Large intestine (tissue), 3 donors: ENCODE data around the gene DSCAML1. TPM values are rescaled to one million over a fixed set of nuclear protein-coding genes. Genes with fewer than 3 reads are reported as not detected.

Experiments
- DNase-seq, 2 donors: peaks; one replicate each; pipeline versions ENCODE4 v3.0.0 to v3.0.0-alpha.2; 2013
- H3K27ac ChIP-seq: one replicate; pipeline ENCODE4 v1.5.1; 2013; ENCODE audit warnings: low read length
- H3K27me3 ChIP-seq: 2 replicates; pipeline ENCODE4 v1.6.1; 2013; ENCODE audit warnings: low read length; ENCODE audit not compliant: control insufficient read depth, insufficient read depth
- H3K36me3 ChIP-seq: 2 replicates; pipeline ENCODE4 v1.6.1; 2013; ENCODE audit warnings: low read length; ENCODE audit not compliant: control insufficient read depth, insufficient read depth
- H3K4me1 ChIP-seq: one replicate; pipeline ENCODE4 v1.6.1; 2013; ENCODE audit warnings: low read length; ENCODE audit not compliant: control insufficient read depth, insufficient read depth
- H3K4me3 ChIP-seq: one replicate; pipeline ENCODE4 v1.5.1; 2013; ENCODE audit warnings: low read length
- H3K9me3 ChIP-seq: one replicate; pipeline ENCODE4 v1.6.1; 2013; ENCODE audit warnings: mild to moderate bottlenecking, low read depth, low read length, moderate library complexity; ENCODE audit not compliant: control insufficient read depth
- WGBS: methylation state at CpG from one replicate; pipeline ENCODE4 v1.1.5; 2013; ENCODE audit warnings: low lambda C conversion rate; ENCODE audit not compliant: insufficient coverage; 5-methylcytosine and 5-hydroxymethylcytosine counted together
- polyA plus RNA-seq: library from polyadenylated mRNA; unstranded; fragments of 120-200 nt; gene quantifications from one replicate; pipeline ENCODE4 v1.2.1, GENCODE V29; 2013

The DSCAML1 gene
- polyA plus RNA-seq, 1 donor, result 1.6 TPM

DNA sequence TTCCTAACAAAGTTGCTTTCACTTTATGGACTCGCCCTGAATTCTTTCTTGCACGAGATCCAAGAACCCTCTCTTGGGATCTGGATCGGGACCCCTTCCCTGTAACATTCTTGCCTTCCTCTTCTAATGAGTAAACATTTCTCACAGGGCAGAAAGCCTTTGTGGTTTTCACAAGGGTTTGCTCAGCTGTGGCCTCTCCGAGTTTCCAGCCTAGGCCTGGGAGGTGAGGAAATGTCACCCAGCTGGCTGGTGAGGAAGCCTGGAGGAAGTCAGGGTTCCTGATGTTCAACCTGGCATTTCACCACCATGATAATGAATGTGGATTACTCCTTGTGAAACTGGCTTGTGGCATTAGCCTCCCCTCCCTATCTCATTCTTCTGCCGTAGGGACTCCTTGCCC, 224.9 kb downstream of the DSCAML1 start:
- H3K9me3 ChIP-seq, result no peaks in the 10 kb centered on the region
- no peaks in the 10 kb centered on the region for H3K27me3 ChIP-seq
- H3K4me1 ChIP-seq, result peaks cover 8% of the 10 kb centered on the region
- H3K4me3 ChIP-seq, result no peak overlapping the region
- no peak for DNase-seq
- no CpG with 5 or more reads among the region's 5 CpGs for WGBS
- H3K36me3 ChIP-seq, result no peaks in the 10 kb centered on the region
- no peak overlapping the region for H3K27ac ChIP-seq

DNA sequence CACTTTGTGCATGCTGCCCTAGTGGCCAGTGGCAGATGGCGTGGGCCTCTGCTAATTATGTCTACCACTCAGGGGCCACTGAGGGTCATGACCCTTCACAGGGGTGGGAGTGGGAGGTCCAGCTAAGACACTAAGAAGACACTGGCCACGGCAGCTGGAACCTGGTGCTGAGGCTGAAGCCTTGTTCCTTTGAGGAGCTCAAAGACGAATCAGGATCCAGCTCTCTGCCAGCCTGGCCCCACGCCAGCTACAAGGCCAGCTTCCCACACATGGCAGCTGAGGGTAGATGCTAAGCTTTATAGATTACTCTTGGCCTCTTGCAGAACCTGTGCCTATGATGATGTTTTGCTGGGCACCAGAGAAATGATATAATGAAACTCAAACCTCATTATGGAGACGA, 226.3 kb downstream of the DSCAML1 start:
- Histone ChIP-seq H3K9me3 (no peaks in the 10 kb centered on the region), H3K36me3 (no peaks in the 10 kb centered on the region), H3K4me1 (peaks cover 8% of the 10 kb centered on the region), H3K27ac (no peak overlapping the region), H3K4me3 (no peak overlapping the region), H3K27me3 (no peaks in the 10 kb centered on the region)
- WGBS, result no CpG with 5 or more reads among the region's 5 CpGs
- no peak for DNase-seq

DNA sequence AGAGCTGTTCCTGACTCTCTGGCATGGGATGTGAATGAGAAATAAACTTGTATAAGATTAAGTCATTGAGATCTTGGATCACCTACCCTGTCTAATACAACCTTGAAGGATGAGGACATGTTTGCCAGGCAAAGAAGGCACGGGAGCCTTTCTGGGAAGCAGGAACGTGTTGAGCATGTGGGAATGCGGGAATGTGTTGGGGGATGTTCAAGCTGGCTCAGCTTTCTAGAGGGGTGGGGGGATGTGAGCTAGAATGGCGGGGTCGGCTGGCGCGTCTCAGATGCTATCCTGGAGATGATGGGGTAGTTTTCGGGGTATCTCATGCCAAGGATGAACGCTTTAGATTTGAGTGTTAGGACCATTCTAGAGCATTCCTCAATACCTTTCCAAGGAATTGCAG, 227.1 kb downstream of the DSCAML1 start:
- Histone ChIP-seq H3K4me1 (peaks cover 8% of the 10 kb centered on the region), H3K27ac (no peak overlapping the region), H3K9me3 (no peaks in the 10 kb centered on the region), H3K27me3 (no peaks in the 10 kb centered on the region), H3K36me3 (no peaks in the 10 kb centered on the region), H3K4me3 (no peak overlapping the region)
- DNase-seq, result no peak
- WGBS, result no CpG with 5 or more reads among the region's 9 CpGs

DNA sequence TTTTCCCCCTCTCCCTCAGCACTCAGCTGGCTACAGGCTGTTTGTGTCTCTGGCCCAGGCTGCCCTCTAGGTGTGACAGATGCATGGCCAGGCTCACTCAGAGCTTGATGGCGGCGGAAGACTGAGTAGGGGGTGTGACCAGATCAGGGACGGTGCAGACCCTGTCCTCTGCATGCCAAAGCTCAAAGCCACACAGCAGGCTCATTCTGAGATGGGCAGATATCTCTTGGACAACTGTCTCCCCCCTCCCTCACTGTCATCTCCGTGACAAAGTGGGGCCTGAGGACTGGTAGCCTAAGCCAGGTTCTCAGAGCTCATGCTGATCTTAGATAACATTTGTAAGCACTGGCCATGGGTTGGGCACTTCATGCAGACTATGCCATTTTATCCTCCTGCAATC, 231.3 kb downstream of the DSCAML1 start:
- H3K27ac ChIP-seq, result no peak overlapping the region
- DNase-seq, result no peak
- no CpG with 5 or more reads among the region's 4 CpGs for WGBS

DNA sequence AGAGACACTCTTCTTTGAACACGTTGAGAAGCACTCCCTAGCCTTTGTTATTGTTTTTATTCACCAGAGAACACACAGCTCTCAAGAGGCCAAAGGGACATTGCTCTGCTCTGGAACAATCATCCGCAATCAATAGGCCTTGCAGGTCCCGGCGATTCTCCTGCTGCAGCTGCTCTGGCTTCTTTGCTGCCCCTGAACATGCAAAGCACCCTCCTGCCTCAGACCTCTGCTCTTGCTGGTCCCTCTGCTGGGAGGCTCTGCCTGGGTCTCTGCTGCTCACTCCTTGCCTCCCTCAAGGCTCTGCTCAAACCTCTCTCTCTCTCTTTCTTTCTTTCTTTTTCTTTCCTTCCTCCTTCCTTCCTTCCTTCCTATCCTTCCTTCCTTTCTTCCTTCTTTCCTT, 232.7 kb downstream of the DSCAML1 start:
- Histone ChIP-seq H3K9me3 (no peaks in the 10 kb centered on the region), H3K4me1 (no peaks in the 10 kb centered on the region), H3K27me3 (no peaks in the 10 kb centered on the region), H3K4me3 (no peak overlapping the region), H3K27ac (no peak overlapping the region), H3K36me3 (no peaks in the 10 kb centered on the region)
- DNase-seq, result no peak
- no CpG with 5 or more reads among the region's 4 CpGs for WGBS

More for the DNA sequence above, 231.3 kb downstream of the DSCAML1 start:
- Histone ChIP-seq H3K4me3 (no peak overlapping the region), H3K36me3 (no peaks in the 10 kb centered on the region), H3K4me1 (no peaks in the 10 kb centered on the region), H3K27me3 (no peaks in the 10 kb centered on the region), H3K9me3 (no peaks in the 10 kb centered on the region)

DNA sequence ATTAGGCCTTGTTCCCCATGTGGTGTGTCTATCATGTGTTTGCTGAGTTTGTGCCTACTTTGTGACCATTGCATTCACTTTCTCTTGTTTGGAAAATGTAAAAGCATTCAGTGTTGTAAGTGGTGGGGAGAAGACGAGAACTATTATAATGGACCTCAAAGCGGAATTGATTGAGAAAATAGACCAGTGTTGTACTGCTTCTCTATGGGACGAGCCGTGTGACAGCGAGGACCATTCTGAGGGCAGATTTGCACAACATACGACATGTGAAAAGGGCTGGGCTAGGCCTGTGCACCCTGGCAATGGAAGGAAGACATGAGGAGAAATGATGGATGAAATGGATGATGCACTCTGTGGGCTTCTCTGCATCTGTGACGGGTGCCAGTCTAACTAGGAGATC, 233.5 kb downstream of the DSCAML1 start:
- no peak for DNase-seq
- Histone ChIP-seq H3K4me1 (no peaks in the 10 kb centered on the region), H3K36me3 (no peaks in the 10 kb centered on the region), H3K9me3 (no peaks in the 10 kb centered on the region), H3K27me3 (no peaks in the 10 kb centered on the region), H3K27ac (no peak overlapping the region), H3K4me3 (no peak overlapping the region)
- 90% methylated on average over 2 of the region's 7 CpGs for WGBS

DNA sequence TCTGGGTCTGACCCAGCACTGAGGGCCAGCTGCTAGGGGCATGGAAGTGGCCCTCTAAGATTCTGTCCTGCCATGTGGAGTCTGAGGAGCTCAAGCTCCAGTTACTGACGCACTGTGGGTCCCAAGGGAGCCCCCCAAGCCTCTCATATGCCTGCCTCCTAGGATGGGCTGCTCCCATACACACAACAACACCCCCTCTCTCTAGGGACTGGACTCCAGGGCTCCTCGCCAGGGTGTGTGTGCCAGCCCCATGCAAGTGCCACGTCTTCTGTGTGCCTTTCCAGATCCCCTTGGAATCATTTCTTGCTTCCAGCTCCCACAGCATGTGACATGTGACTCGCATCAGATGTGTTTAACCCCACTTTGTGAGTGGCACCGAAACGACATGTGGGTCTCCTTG, 234.9 kb downstream of the DSCAML1 start:
- H3K27ac ChIP-seq, result no peak overlapping the region
- H3K4me1 ChIP-seq, result no peaks in the 10 kb centered on the region
- DNase-seq, result no peak
- H3K36me3 ChIP-seq, result no peaks in the 10 kb centered on the region
- 73% methylated on average over 3 of the region's 6 CpGs for WGBS
- H3K9me3 ChIP-seq, result no peaks in the 10 kb centered on the region
- no peaks in the 10 kb centered on the region for H3K27me3 ChIP-seq
- no peak overlapping the region for H3K4me3 ChIP-seq

DNA sequence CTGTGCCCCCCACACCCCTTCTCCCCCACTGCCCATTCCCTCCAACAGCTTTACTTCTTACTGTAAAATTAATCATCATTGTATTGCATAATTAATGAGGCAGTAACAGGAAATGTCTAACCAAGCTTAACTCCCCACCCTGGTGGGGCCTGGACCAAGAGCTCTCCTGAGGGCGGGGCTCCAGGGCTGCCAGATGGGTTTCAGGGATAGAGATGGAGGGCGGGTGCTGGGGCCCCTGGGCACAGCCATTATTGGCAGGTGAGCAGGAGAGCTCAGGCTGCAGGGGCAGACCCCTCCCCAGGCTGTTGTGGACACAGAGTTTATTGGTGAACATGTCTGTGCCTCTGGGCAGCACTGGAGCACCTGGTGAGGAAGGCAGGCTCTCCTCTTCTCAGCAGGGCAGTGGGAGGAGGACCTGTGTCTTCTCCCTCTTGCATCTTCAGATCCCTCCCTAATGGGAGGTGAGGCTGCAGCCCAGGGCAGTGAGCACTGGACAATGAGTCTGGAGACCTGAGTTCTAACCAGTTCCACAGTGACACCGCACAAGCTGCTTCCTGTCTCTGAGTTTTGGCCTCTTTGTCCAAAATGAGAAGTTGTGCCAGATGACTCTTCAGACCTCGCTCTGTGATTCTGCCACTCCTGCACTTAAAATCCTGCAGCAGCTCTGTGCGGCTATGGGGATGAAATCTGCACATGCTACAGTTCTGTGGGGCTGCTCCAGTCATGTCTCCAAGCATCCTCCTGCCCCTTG, 236.1 kb downstream of the DSCAML1 start:
- no peaks in the 10 kb centered on the region for H3K27me3 ChIP-seq
- no peak overlapping the region for H3K27ac ChIP-seq
- no peak overlapping the region for H3K4me3 ChIP-seq
- H3K4me1 ChIP-seq, result no peaks in the 10 kb centered on the region
- DNase-seq, result no peak
- no CpG with 5 or more reads among the region's 5 CpGs for WGBS
- no peaks in the 10 kb centered on the region for H3K9me3 ChIP-seq
- H3K36me3 ChIP-seq, result no peaks in the 10 kb centered on the region

DNA sequence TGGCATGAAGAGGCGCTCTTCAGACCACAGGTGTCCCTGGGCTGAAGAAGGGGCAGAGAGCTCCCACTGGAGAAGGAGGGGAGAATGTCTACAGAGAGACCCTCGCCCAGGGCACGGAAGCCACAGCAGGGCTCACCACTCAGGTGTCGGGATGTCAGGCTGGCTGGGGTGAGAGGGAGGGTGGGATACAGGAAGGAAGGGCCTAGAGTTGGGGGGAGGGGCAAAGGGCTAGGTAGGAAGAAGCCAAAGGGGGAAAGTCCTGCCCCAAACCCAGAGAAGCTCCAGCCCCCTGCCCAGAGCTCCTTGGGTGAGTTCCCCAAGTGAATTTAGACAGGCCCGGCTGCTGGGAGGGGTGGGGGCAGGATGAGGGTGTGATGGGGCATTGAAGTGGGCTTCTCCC, 237.3 kb downstream of the DSCAML1 start:
- H3K9me3 ChIP-seq, result no peaks in the 10 kb centered on the region
- no peak overlapping the region for H3K4me3 ChIP-seq
- H3K27ac ChIP-seq, result no peak overlapping the region
- no peaks in the 10 kb centered on the region for H3K36me3 ChIP-seq
- H3K4me1 ChIP-seq, result peaks cover 3% of the 10 kb centered on the region
- H3K27me3 ChIP-seq, result no peaks in the 10 kb centered on the region
- 100% methylated on average over 1 of the region's 5 CpGs for WGBS
- DNase-seq, result no peak

DNA sequence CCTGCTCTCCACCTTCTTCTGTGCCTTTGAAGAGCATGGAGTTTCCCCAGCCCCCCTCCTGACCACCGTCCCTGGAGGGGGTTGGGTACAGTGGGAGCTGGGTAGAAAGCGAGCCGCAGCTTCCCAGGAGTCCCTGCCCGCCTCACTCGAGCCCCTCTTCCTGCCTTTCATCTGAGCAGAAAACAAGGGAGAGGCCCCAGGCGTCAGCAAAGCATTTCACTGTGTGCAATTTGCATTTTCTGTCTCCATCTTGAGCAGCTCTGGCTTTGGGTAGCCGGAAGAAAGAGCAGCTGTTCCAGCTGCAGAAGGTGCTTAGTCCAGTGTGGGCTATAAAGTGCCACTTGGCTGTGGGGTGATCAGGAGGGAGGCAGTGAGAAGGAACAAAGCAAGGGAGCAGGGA, 239.7 kb downstream of the DSCAML1 start:
- Histone ChIP-seq H3K4me3 (no peak overlapping the region), H3K27ac (no peak overlapping the region), H3K4me1 (peaks cover 5% of the 10 kb centered on the region), H3K27me3 (no peaks in the 10 kb centered on the region), H3K9me3 (no peaks in the 10 kb centered on the region), H3K36me3 (no peaks in the 10 kb centered on the region)
- DNase-seq, result no peak
- 83% methylated on average over 1 of the region's 7 CpGs for WGBS
